HG03354 (cell line): ENCODE measurements around the gene EEFSEC.

Experiments
- ATAC-seq: cut with Tn5 transposase; IDR thresholded peaks from one replicate; pipeline ENCODE4 v1.9.1; 2021; ENCODE audit warnings: mild to moderate bottlenecking; ENCODE audit not compliant: unreplicated experiment, poor library complexity, severe bottlenecking

EEFSEC gene

GRCh38 chr3:128279601-128279880 is 126.3 kb downstream of the EEFSEC start:
- no peak for ATAC-seq

GRCh38 chr3:128280481-128281052 is 127.3 kb downstream of the EEFSEC start:
- no peak for ATAC-seq

- ATAC-seq: no peak
These were observed 127.8 kb downstream of the EEFSEC start for GRCh38 chr3:128281056-128281455.

GRCh38 chr3:128281461-128282367 is 128.4 kb downstream of the EEFSEC start:
- ATAC-seq: no peak

DNA sequence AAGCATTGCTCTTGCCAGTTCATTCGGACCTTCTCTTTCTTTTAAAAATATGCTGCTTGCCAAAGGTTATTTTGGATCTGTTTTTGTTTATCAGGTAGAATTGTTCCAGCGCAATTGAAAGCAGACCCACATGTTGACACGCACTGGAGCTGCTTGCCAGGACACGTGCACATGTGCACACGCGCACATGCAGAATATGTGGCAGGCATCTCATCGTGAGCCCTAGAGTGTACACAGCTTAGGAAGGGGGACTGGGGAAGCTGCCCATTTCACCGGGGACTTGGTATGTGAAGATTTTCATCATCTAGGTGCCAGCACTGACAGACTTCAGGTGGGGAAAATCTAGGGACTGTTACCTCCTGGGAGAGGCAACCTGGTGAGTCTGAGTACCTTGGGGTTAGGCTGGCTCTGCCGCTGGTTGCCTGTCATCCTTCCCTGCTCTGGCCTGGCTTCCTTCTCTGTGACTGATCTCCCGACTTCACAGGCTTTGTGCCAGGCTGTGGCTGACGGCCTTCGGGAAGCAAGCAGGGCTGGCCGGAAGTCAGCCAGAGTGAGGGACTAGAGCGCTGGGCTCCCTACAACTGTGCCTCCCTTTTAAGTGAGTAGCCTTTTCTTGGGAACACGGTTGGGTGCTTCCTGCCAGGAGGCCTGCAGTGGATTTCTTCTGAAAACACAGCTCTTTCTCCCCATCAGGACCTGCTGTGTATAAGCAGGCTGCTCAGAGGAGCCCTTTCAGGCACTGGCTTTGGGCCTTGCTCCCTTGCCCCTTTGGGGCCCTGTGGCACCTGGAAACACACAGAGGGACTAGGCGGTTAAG is 129.3 kb downstream of the EEFSEC start:
- ATAC-seq: no peak

- ATAC-seq: no peak
These were observed 130.1 kb downstream of the EEFSEC start for GRCh38 chr3:128283421-128283820.

- ATAC-seq: no peak
These were observed 132.0 kb downstream of the EEFSEC start for GRCh38 chr3:128285042-128285966.

DNA sequence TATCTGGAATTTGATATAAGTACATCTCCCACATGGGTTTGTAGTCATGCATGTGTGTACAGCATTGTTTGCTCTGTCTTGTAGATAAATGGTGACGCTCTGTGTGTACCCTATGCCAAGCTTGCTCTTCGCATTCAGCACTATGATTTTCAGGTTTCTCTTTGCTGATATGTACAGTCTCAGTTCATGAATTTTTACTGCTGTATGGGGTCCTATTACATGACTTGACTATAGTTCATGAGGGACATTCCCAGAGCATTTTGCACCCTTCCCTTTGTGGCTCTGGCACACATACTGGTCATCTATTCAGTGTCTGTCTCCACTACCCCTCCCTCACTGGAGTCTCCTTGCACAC is 132.7 kb downstream of the EEFSEC start:
- no peak for ATAC-seq

GRCh38 chr3:128286691-128287090 is 133.4 kb downstream of the EEFSEC start:
- no peak for ATAC-seq

DNA sequence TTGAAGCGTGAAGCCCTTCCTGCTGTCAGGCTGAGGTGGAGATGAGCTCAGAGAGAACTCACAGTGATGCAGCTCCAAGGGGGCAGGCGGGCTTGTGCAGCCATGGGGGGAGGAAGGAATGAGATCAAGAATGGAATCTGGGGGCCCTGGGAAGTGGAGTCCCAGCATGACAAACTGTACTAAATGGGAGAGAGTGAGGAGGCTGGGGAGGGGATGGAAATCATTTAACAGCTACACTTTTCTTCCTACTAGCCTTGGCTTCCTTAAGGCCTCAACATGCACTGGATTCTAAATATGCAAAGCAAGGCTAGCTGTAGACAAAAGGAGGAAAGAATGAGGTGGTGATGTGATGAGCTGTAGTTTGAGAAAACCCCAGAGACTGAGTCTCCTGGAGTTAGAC is 133.9 kb downstream of the EEFSEC start:
- ATAC-seq: no peak

DNA sequence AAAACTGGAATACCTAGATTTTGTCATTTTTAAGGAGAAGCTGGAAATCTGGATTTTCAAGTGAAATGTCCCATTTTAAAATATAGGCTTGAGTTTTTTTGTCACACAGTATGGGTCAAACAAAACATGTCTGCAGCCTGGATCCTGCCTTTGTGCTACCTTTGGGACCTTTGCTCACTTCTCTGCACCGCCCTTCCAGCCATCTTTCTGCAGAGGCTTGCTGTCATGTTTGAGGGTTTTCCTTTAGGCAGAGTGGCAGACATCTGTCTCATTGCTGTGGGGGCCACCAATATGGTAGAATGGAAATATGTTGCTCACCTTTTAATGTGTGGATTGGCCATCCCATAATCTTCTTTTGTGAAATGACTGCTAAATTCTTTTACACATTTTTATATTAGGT is 136.3 kb downstream of the EEFSEC start:
- no peak for ATAC-seq

- ATAC-seq: no peak
These were observed 137.2 kb downstream of the EEFSEC start for GRCh38 chr3:128290484-128290883.

GRCh38 chr3:128293930-128294329 is 140.6 kb downstream of the EEFSEC start:
- ATAC-seq: no peak

DNA sequence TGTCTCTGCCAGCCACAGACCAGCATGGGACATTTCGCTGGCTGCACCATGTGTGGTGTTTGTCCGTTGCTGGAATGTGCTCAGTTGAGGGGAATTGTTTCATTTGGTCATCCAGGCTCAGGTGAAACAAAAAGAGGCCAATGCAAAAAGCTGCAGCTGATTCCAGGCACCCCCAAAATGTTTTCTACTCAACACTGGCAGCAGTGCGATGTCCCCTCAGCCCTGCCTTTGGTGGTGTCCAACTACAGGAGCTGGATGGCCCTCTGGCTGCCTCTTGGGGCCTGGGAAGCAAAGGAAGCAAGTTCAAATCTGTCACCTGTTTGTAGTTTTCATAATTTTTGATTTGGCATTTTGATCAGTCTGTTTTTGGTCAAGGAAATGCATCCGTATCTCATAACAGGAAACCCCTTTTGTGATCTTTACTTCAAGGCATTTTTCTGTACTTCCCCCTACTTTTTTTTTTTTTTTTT is 141.8 kb downstream of the EEFSEC start:
- no peak for ATAC-seq

DNA sequence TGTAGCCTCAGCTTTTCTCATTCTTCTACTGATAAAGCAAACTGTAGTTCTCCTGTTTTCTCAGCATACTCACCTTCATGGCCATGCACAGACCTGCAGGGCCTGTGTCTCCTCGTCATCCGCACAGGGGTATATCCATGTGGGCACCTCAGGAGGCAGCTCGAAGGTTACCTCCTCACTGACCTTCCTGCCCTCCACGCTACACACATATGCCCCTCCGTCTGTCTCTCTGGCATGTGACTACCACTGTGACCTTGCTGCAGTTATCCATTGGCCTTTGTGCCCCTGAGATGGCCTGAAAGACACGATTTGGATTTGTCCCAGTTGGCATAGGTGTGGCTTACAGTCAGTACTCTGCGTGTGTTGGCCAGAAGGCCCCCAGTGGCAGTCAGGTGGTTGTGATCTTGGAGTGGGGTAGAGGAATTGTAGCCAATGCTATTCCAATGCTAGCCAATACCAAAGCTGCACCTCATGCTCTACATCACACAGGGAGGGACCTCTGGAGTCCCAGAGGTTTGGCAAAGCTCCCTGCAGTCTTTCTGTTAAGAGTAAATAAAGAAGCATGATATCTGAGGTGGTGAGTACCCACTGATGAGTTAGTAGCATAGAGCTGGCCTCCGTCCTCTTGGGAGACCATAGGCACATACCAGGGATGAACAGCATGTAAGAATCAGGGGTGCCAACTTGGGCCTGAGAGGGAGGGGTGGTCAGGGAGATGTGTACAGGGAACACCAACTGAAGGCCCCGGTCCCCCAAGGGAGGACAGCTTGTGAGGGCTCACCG is 143.4 kb downstream of the EEFSEC start:
- ATAC-seq: no peak

GRCh38 chr3:128297401-128298138 is 144.3 kb downstream of the EEFSEC start:
- no peak for ATAC-seq

DNA sequence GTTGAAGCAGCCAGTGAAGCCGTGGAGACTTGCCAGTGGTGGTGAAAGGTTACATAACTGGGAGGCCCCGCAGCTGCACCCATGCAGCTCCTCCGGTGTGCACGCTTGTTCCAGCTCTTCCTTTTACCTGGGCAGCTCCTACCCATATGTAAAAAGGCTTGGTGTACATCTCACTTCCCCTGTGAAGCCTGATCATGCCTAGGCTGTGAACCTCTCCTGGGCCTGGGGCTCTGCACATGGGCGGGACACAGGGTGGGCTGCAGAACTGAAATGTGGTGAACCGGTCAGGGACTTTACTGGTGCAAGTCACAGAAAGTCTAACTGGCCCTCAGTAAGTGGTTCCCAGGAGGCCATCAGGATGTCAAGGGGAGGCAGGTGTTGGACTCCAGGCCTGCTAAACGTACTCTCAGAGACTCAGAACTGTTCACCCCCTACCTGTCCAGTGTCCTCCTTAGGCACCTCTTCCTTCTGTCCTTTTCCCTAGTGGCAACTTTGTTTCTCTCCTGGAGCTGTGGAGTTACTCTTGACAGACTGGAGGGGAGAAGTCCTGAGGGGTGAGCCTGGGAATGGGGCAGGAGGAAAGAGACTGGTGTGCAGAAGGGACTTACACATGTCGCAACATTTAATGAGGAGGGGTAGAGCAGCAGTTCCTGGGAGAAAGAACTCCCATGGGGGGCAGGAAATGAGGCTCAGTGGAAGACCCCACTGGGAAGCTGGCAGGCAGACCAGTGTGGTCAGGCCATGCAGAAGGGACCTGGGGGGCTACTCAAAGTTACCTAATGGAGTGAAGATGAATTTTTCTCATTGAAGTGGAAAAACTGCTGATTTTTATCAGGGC is 148.1 kb downstream of the EEFSEC start:
- ATAC-seq: no peak
